Activated naive CD4-positive, alpha-beta T cell (primary cell): ENCODE measurements around the gene ANKRD13B.
A peak's percentile ranks its signal among the peaks of the same experiment; 100 is the strongest.

Source experiments
- DNase-seq, 4 experiments: peaks; one replicate each; lab custom pipeline; 2025; lab: John Stamatoyannopoulos, UW

ANKRD13B gene

DNA sequence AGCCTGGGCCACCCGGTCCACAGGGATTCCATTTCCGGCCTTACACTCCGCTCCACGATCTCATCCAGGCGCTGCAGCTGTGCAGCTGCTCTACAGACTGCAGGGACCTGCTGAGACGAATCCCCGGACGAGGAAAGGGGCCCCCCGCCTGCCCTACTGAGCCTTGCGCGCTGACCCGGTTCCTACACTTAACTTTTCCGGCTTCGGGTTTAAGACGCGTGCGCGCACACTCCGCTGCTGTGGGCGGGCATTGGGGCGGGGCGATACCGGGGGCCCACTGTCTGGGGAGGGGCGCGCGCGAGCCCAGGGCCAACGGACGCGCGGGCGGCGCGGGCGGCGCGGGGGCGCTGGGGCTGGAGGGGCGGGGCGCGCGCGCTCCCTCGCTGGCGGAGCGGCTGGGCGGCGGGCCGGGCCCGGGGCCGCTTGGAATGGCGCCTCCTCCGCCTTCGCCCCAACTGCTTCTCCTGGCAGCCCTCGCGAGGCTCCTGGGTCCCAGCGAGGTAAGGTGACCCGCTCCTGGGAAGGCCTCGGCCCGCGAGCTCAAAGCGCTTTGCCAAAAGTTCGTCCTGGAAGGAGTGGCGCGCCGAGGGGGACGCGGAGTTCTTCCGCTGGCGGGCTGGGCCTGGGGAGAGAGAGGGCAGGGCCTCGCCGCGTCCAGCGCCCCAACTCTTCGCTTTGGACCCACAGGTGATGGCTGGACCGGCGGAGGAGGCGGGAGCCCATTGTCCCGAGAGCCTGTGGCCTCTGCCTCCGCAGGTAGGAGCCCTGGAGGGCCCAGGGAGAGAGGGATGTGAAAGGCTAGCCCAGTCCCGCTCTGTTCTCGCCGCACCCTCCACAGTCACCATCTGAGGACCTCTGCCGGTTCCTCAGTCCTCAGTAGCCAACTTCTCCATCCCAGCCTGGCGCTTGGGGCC, 24.3 kb upstream of the ANKRD13B start, which contains the start of gene TP53I13:
TSS of gene TP53I13 (plus strand) at position 371 of the 914 bp plus-strand sequence. CDS start at position 429, 58 bp downstream.
- DNase-seq: peak; percentile 49 to 91 (median 69)

DNA sequence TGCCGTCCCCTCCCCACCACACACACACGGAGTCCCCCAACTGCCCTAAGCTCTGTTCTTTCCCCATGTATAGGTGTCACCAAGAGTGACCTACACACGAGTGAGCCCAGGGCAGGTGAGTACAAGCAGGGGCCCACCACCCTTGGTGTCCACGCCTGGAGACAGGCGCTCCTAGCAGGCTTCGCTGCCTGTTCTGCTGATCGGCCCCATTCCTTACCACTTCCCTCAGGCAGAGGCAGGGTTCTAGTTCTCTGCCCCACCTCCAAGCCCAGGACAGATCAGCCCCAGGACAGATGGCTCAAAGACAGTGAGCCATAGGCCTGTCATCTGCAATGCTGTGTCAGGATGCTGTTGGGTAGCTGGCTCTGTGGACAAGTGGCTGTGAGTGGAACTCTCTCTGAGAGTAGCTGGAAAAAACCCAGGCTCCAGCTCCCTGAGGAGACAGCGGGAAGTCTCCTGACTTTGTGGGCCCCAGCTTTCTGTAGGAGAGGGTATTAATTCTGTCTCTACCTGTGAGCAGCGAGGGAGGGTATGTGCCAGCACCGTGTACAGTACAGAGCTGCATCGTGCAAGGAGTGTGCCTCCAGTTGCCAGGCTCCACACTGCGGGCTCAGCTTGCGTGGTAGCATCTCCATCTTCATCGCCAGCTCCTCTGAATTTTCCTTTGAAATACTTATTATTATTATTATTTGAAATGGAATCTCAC, 23.5 kb upstream of the ANKRD13B start:
- DNase-seq: no peak

DNA sequence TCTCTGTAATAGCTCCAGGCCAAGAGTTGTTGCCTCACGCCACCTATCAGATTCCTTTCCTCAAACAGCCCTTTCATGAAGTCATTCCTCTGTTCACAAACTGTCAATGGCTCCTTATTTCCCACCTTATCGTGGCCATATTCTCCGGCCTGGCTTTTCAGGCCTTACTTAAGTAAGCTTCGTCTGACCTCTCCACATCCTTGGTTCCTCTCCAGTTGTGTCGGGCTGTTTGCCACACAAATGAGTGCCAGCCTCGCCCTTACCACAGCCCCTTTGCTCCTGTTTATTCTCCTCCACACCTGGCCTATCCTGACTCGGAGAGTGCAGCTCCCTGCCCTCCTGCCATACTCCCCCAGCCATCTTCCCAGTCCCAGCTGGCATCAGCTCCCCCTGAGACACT, 22.4 kb upstream of the ANKRD13B start:
- no peak for DNase-seq

DNA sequence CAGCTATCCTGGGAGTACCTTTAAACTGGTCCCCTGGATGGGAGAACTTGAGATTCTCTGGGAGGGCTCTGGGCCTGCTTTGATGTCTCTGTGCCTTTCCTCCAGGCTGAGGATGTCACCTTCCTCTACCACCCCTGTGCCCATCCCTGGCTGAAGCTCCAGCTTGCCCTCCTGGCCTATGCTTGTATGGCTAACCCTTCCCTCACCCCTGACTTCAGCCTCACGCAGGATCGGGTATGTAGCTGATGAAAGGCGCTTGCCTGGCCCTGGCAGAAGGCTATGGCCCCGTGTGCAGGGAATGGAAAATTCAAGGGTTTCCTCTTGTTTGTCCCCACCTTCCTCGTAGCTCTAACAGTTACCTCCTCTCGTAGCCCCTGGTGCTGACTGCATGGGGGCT, 21.4 kb upstream of the ANKRD13B start:
- DNase-seq: no peak

DNA sequence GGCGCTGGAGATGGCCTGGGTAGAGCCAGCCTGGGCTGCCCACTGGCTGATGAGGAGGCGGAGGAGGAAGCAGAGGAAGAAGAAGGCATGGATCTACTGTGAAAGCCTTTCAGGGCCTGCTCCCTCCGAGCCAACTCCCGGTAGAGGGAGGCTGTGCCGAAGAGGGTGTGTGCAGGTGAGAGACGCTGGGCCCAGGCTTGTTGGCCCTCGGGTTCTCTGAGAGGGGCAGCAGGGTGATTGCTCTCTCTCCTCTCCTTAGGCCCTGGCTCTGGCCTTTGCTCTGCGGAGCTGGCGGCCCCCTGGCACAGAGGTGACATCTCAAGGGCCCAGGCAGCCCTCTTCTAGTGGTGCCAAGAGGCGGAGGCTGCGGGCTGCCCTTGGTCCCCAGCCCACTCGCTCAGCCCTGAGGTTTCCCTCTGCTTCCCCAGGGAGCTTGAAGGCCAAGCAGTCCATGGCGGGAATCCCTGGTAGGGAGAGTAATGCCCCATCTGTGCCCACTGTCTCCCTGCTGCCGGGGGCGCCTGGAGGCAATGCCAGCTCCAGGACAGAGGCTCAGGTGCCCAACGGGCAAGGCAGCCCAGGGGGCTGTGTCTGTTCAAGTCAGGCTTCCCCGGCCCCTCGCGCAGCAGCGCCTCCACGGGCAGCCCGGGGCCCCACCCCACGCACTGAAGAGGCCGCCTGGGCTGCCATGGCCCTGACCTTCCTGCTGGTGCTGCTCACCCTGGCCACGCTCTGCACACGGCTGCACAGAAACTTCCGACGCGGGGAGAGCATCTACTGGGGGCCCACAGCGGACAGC, 20.9 kb upstream of the ANKRD13B start:
- DNase-seq: no peak

DNA sequence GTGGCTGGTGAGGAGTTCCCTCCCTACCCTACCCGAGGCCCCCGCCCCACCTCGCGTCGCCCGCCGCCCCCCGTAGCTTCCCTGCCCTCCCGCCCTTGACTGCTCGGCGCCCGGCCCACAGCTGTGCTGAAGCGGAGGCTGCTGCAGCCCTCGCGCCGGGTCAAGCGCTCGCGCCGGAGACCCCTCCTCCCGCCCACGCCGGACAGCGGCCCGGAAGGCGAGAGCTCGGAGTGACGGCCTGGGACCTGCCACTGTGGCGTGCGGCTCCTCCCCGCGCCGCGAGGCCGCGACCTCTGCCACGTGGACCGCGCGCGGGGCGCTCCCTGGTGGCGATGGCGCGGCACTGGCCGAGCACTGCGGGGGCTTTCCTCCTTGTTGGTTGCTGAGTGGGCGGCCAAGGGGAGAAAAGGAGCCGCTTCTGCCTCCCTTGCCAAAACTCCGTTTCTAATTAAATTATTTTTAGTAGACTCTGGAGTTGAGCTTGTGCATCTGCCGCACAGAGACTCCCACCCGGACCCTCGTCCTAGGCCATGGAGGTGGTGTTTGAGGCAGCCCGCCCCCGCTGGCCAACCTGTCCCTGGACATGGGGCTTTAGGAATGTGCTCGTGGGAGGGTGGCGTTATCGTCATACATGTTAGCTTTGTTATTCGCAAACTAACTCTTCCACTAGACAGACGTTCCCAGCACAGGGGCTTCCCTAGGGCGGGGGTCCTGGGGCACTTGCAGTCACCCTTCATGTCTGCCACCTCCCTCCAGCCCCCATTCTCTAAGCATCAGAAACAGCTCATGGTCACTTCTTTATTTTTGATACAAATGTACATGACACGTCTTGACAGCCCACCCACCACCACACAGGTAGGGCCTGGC, 20.0 kb upstream of the ANKRD13B start:
- DNase-seq: peak in 2 of 4 experiments; percentile 33 to 49

DNA sequence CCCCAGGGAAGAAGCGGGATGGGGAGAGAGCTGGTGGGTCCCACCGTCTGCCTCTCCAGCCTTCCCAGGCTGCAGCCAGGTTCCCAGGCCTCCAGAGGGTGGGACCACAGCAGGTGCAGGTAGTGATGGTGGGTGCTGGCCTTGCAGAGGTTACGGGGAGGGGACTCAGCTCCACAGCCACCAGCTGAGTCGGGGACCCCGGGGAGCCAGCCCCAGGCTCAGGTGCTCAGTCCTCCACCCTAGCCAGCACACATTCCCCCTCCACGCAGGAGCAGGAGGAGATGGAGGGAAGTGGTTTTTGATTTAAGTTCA, 19.4 kb upstream of the ANKRD13B start:
- DNase-seq: no peak

DNA sequence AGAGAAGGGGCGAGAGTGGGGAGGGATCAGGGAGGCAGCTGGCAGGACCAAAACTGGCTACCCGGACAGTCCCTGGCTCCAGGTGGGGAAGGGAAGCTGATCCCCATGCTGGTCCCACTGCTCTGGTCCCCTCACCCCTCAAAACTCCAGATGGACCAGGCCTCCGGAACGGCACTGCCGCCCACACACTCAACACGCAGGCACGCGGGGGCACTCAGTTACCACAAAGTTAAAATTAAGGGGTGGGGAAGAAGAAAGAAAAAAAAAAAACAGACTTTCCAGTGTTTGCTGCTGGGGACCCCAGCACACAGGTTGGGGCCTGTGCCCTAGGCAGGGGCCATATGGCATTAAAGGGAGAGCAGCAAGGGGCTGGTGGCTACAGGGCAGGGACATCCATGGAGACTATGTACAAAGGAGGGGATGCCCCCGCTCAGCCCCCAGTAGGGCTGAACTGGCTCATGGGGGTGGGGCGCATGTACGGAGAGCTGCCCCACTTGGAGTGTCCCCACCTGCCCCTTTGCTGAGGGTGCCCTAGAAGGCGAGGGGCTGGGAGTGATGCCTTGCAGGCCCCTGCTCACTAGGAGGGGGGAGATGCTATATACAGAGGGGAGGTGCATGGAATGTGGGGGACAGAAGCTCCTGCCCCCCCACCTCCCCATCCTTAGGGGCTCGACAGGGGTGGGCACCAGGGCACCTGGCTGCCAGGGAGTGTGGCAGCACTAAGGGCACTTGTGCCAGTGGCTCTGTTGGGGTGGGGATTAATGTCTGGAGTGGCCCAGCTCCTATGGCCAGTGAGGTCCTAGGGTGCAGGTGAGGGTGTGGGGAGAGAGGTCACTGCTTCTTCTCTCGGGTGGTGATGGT, 18.8 kb upstream of the ANKRD13B start:
- no peak for DNase-seq

DNA sequence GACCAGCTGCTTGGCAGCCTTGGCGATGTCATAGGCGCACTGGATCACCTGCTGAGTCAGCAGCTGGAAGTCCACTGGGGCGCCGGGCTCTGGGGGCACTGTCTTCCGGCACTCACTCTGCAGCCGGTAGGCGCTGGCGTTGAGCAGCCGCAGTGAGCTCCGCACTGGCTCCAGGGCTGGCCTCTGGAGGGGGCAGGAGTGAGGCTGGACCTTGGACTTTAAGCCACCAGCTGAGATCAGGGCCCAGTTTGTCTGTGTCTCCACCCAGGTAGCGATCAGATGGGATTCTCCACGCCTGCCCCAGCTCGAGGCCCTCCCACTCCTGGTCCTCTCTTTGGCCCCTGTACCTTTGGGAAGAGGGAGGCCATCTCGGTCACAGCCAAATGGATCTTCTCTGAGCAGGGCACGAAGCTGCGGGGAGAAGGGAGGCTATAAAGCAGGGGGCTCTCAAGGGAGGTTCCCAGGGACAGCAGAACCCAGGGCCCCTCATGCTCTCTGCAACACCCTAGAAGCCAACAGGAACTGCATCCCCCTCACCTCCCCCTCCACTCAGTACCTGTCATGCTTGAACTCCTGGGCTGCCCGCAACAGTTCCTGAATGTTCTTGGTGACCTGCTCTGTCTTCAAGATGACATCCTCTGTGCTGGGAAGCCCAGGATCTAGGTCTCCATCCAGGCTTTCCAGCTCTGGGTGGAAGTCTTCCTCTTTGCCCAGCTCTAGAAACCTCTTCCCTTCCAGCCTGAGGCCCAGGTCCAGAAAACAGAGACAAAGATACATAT, 18.0 kb upstream of the ANKRD13B start:
- DNase-seq: no peak

DNA sequence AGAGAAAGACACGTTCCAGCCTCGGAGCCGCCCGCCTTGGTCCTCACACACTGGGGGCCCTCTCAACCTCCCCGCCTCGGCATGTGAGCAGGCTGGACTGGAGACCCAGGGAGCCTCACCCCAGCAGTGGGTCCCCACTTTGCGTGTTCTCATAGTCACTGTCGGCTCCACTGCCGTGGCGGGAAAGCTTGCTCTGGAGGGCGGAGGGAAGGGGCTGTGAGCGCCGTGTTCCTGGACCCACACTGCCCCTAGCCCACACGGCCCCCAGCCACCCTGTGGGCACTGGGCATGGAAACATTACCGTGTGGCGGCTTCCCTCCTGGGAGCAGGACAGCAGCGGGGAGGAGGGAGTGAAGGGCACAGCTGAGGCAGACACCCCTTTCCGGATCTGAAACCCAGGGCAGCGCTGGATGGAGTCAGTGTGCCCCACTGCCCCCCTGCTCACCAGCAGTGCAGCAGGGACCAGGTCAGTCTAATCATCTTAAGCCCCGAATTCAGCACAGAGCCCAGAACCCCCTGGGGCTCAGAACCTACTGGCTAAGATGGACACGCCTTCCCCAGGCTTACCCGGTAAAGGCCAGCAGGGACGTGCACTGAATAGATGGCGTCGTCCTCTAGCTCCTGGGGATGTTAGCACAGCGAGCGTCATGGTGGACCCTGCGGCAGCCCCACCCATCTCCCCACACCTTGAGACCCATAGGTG, 17.3 kb upstream of the ANKRD13B start:
- DNase-seq: no peak

DNA sequence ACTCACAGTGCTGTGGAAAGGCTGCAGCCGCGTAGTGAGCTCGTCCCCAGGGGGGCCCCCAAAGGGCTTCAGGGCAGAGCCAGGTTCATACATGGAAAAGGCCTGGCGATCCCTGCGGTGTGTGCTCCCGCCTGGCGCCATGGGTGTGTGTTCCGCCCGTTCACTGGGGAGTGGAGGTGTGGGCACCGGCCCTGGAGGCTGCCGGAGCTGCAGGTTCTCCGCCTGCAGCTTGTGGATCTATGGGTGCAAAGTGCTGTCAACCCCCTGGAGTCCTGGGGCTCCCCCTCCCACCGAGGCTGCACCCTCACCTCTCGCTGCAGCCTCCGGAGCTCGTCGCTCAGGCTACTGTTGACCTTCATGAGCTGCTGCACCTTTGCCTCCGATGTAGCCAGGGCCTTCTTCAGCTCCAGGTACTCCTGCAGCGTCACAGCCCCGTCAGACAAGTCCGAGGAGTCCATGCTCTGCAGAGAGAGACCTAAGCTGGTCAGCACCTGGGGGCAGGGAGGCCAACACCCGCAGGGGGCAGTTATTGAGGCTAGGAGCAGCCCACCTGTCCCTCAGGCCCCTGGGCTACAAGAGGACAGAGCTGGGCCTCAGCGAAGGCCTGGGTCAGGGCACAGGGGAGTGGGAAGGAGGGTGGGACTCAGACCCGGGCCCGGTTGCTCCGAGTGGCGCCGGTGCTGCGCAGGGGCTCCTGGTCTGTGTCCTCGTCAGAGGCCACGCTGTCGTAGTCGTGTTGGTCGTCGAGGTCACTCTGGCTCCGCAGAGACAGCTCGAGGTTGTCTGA, 16.5 kb upstream of the ANKRD13B start:
- no peak for DNase-seq

DNA sequence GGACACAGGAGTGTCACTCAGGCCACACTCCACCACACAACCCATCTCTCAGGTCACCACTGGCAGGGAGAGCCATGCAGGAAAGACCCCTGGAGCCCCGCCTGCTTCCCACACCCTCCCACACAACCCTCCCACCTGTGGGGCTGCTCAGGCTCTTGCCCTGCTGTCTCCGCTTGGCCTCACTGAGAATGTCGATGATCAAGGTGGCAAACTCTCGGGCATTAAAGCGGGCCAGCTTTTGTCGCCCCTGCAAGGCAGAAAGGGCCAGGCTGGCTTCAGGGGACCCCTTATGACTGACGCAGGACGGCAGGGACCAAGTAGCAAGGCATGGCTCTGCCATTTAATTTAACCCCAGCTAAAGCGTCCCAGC, 15.9 kb upstream of the ANKRD13B start:
- no peak for DNase-seq

DNA sequence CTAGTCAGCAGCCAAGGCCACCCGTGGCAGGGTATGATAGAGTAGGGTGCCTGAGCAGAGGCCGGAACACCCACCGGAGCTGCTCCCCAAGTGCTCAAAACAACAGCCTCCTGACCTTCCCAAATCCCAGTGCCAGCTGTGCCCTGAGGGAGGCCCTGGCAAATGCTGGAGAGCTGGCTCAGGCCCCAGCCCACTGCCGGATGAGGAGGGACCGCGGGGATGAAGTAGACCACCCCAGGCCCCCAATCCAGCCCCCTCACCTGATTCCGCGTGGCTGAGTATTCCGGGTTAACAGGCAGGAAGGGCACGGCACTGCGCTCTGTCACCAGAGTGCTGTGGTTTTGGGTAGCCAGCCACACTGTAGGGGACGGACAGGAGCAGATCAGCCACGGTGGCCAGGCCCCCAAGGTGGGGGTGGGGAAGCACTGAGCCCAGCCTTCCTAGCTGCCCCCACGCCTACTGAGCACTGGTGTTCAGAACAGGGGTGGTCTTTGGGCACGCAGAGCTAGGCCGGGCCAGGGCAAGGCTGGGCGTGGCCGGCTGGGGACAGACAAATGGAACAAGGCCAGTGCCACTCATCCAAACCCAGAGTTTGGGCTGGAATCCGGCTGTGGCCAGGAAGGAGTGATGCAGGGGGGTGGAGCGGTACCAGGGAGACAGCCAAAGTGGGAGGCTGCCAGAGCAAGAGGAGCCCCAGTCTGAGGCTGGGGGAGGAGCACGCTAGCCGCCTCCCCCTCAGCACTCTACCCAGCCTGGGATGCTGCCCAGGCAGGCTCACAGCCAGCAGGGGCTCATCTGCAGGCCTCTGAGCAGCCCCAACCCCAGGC, 15.3 kb upstream of the ANKRD13B start:
- no peak for DNase-seq

DNA sequence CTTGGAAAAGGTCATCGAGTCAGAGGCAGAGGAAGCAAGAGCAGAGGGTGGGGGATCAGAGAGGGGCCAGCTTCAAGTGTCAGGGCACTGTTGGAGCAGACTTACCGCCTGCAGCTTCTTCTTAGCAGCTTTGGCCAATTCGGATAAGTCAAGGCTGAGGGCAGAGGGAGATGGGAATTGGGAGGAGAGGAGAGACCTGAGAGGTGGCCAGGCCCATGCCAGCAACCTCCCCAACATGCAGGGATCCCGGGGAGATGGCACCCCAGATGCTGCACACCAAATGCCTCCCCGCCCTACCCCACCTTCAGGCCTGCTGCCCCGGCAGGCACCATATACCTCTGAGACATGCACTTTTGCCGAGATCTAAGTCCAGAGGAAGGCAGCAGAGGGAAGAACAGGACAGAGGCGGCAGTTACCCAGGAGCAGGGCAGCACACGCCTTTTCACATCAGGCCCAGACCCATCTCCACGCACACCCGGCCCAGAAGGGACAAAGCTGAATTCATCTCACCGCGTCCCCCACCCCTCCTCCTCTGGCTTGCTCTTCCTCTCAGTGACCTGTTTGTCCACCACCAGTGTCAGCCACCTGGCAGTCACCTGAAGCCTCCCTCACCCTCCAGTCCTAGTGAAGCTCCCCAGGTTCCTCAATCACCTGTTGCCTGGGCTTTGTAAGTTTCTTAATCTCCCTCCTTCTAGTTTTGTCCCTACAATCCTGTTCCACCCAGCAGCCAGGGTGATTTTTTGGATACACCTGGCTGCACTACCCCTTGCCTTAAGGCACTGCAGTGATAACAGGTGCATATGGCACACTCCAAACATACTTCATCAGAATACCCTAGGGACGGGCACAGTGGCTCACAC, 14.1 kb upstream of the ANKRD13B start:
- DNase-seq: no peak

DNA sequence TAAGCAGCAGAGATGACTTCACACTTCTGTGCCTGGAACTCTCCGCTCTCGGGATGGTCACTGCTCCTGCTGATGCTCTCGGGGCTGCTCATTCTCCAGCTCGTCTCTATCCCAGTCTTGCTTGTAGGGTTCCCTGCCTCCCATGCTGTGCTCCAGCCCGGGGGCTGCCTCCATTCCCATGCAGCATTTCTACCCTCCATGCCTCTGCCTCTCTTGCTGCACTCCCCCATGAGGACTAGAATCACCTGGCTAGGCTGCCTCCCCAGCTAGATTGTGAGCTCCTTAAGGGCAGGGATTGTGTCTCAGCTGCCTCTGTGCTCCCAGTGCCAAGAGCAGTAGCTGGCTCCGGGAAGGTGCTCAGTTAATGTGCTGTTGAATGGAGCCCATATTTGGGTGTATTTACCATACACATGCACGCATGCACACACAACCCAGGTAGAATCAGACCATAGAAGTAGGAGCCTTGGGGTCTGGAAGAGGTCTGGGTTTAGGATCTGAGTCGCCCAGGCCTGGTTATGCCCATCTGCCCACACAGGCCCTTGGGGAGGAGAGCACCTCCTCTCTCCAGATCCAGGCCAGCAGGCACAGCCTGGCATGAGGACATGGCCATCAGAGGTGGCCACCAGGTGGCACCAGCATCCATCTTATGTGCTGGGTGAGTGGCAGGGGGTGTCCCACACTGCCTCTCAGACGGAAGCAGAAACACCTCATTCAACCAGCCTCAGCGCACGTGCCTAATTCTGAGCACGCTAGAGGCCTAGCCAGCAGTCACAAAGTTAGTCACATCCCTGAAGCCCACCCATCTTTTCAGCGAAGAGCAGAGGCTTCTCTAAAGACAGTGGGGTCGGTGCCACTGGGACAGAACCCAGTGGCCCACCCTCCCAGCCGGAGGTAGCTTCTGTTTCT, 12.8 kb upstream of the ANKRD13B start:
- DNase-seq: peak; percentile 76 to 88 (median 82)
